HL-60/S4 treated with retinoic acid at 250 ng/mL for 4 days and 3 days (cell line): Measurements from ENCODE around the gene ZSWIM7.

ENCODE experiments used
- in situ Hi-C: fragments of 300-500 bp; cut with MboI; formaldehyde crosslinking; loops from 2 replicates; pipeline ENCODE4 v1.7.0; 2022; ENCODE audit warnings: low sequenced_read_pairs

Gene ZSWIM7, protein sequence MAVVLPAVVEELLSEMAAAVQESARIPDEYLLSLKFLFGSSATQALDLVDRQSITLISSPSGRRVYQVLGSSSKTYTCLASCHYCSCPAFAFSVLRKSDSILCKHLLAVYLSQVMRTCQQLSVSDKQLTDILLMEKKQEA

DNA sequence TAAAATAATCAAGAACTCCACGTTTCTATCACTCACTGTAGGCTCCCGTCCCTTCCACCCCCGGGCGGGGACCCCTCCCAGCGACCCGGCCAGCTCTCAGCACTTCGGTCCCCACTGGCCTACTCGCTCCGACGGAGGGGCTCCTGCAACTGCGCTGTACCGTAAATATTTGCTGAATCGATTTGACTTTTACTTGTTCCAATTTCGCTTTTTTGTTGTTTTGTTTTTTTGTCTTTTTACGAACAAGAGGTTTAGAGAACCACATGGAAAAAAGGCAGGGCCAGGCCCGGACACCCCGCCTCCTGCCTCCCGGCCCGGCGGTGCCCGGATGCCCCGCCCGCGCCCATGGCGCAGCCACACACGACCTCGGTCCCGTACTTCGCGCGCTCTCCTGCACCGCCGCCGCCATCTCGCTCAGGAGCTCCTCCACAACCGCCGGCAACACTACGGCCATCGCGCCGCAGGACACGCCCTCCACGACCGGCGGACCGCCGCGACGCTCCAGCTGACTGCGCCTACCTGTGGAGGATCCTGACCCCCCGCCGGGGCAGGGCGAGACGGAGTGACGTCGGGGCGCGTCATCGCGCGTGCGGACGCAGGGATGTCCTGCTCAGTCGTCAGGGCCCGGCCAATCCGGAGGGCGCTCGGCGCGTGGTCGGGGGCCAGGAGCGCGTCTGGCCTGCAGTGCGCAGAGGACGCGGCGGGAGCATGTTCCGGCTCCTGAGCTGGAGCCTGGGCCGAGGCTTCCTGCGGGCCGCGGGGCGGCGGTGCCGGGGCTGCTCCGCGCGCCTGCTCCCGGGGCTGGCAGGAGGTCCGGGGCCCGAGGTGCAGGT, at the start of gene ZSWIM7, which contains the start of gene TTC19:
ZSWIM7 (minus strand) TSS at position 564 of the 833 bp plus-strand sequence; CDS start at position 454, 110 bp downstream.
TTC19 (plus strand) TSS at position 684 of the 833 bp plus-strand sequence; CDS start at position 709, 25 bp downstream.
- in situ Hi-C loops: loop anchor here (25.0 kb wide), 1 partner anchor 162 kb away; no protein-coding TSS in a partner anchor

DNA sequence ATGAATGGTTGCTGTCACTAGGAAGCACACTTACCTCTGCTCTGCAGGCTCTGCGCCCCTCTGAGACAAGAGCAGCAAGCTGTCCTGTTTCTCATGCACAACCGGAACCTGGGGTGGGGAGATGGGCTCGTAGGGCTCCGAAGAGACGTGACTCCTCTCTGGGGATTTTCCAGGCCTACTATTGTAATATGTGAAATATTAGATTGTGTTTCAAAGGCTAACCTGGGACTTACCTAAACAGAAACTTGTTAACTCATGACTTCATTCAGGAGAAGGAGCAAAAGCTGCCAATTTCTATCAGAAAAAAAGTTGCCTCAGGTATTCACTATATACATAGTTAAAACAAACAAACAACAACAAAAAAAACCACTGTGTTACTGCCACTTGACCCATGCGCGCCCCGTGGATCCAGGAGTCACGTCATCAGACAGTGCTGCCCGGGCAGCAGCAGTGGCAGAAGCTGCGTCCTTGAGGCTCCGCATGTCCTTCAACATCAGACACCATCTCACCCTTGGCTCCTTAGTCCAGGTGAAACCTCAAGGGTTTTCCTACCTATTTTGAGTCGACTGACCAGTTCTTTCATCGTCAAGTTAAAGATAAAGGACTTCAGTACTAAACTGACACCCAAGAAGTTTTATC, 49.4 kb upstream of the ZSWIM7 start:
- in situ Hi-C loops: no loop called here

DNA sequence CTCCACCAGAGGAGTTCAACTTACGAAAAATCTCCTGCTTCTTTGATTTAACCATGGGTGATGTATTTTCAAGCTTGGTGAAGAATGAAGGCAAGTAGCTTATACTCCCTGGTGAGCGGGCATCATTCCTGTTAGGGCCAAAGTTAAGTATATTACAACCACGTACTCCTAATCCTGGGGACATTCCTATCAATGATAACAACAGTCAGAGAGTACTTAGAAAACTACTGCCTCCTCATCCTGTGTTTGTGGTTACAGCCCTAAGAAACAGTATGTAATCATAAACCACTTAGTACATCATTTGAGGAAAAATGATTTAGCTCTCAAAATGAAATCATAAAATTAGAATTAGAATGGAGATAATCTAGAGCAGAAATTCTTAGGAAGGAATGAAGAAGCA, 47.5 kb upstream of the ZSWIM7 start:
- in situ Hi-C loops: no loop called here

GRCh38 chr17:16044487-16044886, 45.0 kb upstream of the ZSWIM7 start:
- in situ Hi-C loops: no loop called here

- in situ Hi-C loops: no loop called here
Measured at GRCh38 chr17:16040710-16041251, 41.3 kb upstream of the ZSWIM7 start.

DNA sequence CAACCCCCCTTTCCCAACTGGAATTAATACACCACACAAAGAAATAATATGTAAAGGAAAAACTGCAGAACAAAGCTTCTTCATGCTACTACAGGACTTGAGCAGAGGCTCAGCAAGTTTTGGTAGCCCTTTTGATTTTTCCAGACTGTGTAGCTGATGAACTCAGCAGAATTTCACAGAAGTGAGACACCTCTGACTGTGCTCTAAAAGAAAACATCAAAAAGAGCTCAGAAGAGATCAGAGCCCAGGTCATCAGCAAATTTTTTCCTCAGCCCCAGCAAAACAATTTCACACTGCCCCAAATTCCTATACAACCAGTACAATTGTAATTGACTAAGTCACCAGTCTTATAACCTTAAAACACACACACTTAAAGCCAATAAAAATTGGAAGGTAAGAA, 38.1 kb upstream of the ZSWIM7 start:
- in situ Hi-C loops: no loop called here

GRCh38 chr17:16036261-16036660, 36.8 kb upstream of the ZSWIM7 start:
- in situ Hi-C loops: no loop called here

DNA sequence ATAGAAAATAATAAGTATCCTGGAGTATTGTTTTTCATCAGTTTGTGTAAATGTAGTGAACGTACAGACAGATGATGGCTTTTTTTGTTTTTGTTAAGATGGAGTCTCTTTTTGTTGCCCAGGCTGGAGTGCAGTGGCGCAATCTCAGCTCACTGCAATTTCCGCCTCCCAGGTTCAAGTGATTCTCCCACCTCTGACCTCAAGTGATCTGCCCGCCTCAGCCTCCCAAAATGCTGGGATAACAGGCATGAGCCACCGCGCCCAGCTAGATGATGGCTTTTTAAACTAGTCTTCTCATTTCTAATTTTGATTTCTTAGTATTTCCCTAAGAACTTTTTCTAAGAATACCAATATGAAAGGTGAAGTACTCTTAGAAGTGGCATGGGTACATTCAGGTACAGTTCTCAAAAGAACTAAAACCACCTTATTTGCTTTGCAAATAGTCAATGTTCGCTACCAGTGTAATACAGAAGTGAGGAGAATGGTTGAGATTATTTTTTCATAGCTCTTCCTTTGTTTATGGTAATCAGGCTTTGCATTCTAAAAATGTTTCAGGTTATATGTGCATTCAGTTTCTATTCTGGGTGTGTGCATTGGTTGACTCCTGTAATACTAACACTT, 34.3 kb upstream of the ZSWIM7 start:
- in situ Hi-C loops: no loop called here

- in situ Hi-C loops: no loop called here
Measured at GRCh38 chr17:16027708-16028584, 28.4 kb upstream of the ZSWIM7 start.

- in situ Hi-C loops: no loop called here
Measured at GRCh38 chr17:16026895-16027294, 27.4 kb upstream of the ZSWIM7 start.

- in situ Hi-C loops: no loop called here
Measured at GRCh38 chr17:16025202-16025601, 25.7 kb upstream of the ZSWIM7 start.

- in situ Hi-C loops: no loop called here
Measured at GRCh38 chr17:16023881-16024280, 24.4 kb upstream of the ZSWIM7 start.

DNA sequence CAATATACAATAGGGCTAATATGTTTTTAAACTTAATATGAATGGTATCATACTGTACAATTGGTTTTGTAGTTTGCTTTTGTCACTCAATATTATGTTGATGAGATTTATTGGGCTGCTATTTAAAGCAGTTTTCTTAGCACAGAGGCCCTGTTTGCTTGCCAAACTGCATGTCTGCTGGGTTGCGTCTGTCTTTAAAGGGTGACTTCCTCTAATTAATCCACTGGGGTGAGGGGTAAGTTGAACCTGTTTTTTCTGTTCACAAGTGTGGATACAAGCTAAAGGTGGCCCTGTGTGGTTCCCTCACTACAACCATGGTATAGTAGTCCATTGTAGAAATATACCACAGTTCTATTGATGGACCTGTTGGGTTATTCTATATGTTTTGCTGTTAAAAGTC, 19.8 kb upstream of the ZSWIM7 start:
- in situ Hi-C loops: no loop called here

- in situ Hi-C loops: no loop called here
Measured at GRCh38 chr17:16013943-16014407, 14.5 kb upstream of the ZSWIM7 start.

DNA sequence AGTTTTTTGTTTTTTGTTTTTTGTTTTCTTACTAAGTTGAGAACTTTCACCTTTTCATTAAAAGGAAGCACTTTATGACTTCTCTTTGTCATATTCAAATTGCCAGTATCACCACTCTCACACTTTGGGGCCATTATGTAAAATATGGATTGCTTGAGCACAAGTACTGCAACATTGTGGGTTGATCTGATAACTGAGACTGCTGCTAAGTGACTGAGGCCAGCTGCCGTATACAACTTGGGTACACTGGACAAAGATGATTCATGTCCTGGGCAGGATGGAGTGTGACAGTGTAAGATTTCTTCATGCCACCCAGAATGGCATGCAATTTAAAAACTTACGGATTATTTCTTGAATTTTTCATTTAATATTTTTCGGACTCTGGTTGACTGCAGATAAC, 7.9 kb upstream of the ZSWIM7 start:
- in situ Hi-C loops: no loop called here

- in situ Hi-C loops: no loop called here
Measured at GRCh38 chr17:16005636-16006035, 6.1 kb upstream of the ZSWIM7 start.

DNA sequence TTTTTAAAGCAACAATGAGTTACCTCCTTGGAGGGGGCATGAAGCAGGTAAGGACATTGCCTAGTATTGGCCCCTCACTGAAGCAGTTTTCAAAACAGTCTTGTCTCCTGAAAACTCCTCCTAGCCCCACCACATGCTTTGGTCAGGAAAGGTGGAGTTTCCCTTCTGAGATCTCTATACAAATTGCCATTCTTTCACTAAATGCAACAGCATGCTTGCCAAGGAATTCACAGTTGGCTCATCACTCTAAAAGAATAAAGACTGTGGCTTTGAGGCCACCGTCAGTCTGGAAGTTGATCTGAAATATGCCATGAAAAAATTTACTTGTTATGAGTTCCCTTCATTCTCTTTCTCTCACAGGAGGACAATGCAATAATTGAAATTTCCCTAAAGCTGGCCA, 4.3 kb upstream of the ZSWIM7 start:
- in situ Hi-C loops: no loop called here

DNA sequence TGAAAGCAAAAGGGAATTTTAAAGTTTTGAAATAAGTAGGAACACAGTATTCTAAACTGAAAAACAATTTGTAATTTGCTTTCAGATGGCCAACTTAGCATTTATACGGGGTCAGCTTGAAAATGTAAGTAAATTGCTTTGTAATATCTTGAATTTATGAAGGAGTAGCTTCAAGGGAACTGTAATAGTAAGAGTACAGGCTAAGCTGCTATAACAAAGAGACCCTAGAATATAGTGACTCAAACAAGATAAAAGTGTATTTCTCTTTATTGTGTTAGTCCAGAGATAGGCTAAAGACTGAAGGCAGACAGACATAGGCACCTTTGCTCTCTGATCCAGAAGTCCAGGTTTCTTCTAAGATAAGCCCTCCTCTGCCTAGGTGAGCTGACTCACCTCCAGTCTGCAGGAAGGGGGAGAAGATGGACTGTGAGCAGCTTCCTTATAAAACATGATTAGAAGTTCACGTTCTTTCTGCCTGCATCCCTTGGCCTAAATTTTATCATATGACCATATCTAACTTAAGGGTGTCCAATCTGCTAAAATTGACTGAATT, 3.3 kb upstream of the ZSWIM7 start:
- in situ Hi-C loops: no loop called here

DNA sequence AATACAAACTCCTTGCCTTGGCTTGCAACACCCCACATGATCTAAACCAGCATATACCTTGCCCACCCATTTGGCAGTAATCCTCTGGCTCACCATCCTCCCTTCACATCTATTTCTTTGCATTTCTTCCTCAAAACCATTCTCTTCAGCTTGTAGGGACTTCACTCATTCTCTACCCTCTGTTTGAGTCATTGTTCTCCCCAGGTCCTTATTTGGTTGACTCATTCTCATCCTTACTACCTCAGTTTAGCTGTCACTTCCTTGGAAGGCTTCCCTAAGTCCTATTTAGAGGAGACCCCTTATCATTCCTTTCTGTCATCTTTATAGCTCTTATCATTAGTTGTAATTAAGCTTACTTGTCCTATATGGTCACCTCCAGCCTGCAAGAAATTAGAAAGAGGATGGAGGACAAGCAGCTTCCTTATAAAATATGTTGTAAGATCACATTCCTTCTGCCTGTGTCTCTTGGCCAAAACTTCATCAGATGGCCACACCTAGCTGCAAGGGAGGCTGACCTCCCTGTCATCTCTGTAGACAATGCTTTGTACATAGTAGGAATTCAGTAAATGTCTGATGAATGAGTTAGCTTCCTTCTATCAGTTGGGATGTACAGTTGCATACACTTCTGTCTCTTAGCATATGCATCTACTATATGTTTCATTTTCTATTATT, 1.9 kb upstream of the ZSWIM7 start:
- in situ Hi-C loops: no loop called here
